ENCODE measurements around the gene KCNG4.
"Not testable (repeated sequence)": the region's sequence is repeated elsewhere in the genome, so short reads cannot be mapped to it uniquely, and the experiment has no call there.

KCNG4 gene

DNA sequence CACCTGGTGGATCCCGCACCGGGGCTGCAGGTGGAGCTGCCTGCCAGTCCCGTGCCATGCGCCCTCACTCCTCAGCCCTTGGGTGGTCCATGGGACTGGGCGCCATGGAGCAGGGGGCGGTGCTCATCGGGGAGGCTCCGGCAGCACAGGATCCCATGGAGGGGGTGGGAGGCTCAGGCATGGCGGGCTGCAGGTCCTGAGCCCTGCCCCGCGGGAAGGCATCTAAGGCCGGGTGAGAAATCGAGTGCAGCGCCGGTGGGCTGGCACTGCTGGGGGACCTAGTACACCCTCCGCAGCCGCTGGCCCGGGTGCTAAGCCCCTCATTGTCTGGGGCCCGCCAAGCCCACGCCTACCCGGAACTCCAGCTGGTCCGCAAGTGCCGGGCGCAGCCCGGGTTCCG is 35.3 kb downstream of the KCNG4 start:
- not testable (repeated sequence) for DNase-seq

DNA sequence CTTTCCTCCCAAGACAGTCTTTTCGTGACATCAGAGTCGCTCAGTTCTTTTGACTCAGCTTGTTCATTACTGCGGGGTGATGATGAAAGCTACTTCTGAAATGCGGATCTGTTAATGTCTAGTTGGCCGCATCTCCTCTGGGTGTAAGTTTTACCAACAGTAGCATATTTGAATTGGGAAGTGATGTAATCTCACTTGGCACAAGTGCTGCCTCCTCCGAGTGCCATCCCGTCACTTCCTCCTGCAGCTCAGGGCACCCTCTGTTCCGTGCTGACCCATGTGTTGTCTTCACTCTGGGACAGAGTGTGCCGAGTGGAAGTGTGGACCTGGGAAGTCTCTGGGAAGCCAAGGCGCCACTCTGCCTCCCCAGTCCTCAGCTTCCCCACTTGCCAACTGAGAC is 40.0 kb downstream of the KCNG4 start:
- peak; percentile 83 for DNase-seq

DNA sequence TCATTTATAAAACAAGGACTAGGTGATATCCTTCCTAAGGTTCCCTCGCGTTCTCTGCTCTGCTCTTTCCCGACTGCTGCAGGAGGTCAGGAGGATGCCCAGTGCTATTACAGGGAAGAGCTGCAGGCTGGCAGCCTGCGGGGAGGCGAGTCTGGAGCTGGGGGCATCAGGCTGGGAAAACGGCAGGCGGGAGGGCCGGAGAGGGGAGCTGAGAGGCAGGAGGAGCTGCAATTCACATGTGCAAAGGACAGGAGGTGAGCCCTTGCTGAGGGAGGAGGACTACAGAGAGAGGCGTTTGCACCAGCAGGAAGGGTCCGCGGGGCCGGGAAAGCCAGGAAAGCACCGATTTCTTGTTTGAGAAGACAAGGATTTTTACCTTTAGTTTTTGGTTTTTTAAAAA is 40.7 kb downstream of the KCNG4 start:
- no peak for DNase-seq

- DNase-seq, result no peak
Observed at GRCh38 chr16:84198401-84198800, 41.4 kb downstream of the KCNG4 start.

DNA sequence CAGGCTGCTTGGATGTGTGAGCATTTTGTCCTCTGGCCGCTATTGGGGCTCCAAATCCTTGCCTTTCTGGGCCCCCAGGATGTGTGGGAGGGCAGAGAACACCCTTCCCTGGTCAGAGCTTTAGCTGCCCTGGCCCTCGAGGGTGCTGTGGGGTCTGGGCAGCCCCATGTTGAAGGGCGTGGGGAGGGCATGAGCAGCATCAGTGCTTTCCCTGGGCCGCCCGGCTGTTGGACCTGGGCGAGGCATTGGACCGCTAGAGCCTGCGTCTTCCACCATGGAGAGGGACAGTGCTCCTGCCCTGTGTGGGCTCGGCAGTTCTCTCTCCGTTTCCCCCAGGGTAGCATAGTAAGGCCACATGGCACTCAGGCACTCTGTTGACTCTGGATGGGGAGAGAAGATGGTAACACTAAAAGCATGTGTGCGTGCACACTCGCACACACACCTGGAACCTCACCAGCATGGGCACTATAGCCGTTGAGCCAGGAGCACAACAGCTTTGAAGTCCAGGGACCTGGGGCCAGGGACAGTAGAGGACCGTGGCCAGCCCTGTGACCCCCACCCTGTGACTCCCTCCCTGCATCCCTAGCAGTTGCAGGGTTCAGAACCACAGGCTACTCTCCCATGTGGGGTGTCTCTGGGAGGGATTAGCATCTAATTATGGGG is 42.2 kb downstream of the KCNG4 start:
- DNase-seq, result no peak

- DNase-seq, result no peak
Observed at GRCh38 chr16:84196727-84197394, 43.0 kb downstream of the KCNG4 start.

DNA sequence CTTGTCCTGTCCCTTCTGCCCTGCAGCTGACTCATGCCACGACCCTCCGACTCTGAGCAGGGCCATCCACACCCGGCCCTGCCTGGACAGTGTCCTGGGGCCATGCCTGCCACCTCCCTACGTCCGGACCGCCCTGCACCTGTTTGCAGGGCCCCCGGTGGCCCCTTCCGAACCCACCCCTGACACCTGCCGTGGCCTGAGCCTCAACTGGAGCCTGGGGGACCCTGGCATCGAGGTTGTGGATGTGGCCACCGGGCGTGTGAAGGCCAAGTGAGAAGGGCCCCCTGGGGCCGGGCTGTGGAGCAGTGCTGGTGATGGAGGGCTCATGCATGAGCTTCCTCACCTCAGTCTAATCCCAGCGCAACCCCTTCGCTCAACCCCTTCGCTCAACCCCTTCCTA is 43.7 kb downstream of the KCNG4 start:
- DNase-seq, result no peak

- no peak for DNase-seq
Observed at GRCh38 chr16:84195201-84196093, 44.4 kb downstream of the KCNG4 start.

GRCh38 chr16:84194470-84195200 is 45.2 kb downstream of the KCNG4 start:
- no peak for DNase-seq

DNA sequence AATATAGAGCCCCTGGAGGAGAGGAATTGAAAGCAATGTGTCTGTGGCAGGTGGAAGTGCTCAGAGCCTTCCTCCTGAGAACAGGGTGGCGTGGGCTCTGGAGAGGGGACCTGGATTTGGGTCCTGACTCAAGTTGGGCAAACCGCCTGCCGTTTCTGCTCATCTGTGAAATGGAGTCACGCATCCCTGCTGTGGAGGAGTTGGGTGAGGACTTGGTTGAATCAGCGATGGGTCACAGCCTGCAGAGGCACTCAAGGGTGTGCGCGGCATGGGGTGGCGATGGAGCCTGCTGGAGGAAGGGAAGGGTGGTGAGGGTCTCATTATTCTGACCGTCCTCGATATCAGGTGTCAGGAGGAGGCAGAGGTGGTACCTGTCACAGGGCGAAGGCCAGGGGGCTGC is 45.8 kb downstream of the KCNG4 start:
- DNase-seq, result no peak

GRCh38 chr16:84193480-84193879 is 46.3 kb downstream of the KCNG4 start:
- no peak for DNase-seq

DNA sequence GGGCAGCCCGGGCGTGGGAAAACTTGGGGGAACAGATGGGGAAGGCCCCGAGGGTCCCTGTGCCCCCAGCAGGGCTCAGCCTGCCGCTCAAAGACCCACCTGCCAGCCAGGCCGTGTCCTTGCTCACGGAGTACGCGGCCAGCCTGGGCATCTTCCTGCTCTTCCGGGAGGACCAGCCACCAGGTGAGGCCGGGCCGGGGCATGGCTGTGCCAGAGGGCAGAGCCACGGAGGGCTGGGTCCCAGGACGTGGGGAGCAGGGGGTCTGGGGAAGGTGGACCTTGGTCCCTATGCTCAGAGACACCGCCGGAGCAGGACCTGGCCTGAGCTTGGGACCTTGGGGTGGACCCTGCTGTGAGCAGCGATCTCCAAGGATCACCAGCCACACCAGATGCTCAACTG is 48.3 kb downstream of the KCNG4 start:
- DNase-seq, result no peak

DNA sequence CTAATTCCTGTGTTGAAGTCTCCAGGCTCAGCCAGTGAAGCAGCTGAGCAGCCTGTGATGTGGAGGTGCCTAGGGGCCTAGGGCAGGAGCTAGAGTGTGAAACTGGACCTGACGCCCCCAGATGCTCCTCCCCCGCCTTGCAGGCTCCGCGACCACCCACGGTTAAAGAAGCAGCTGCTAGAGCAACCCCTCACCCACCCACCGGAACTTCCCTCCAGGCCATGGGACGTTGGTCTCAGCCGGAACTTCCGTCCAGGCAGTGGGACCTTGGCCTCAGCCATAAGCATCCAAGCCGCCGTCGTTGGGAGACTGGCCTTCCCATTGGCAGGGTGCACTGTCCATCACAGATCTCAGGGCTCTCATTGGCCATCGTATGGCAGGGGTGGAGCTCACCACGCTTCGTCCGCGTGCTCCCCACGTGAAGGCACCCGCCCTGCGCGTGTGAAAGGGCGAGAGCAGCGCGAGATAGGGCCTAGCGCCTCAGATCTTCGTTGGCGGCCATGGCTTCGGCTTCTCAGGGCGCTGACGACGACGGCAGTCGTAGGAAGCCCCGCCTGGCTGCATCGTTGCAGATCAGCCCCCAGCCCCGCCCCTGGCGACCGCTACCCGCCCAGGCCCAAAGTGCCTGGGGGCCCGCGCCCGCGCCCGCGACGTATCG is 49.0 kb downstream of the KCNG4 start, which contains the start of gene ADAD2:
Gene ADAD2 (plus strand): TSS at position 427 of the 658 bp plus-strand sequence. CDS start 74 bp downstream, at position 501.
- DNase-seq, result no peak

DNA sequence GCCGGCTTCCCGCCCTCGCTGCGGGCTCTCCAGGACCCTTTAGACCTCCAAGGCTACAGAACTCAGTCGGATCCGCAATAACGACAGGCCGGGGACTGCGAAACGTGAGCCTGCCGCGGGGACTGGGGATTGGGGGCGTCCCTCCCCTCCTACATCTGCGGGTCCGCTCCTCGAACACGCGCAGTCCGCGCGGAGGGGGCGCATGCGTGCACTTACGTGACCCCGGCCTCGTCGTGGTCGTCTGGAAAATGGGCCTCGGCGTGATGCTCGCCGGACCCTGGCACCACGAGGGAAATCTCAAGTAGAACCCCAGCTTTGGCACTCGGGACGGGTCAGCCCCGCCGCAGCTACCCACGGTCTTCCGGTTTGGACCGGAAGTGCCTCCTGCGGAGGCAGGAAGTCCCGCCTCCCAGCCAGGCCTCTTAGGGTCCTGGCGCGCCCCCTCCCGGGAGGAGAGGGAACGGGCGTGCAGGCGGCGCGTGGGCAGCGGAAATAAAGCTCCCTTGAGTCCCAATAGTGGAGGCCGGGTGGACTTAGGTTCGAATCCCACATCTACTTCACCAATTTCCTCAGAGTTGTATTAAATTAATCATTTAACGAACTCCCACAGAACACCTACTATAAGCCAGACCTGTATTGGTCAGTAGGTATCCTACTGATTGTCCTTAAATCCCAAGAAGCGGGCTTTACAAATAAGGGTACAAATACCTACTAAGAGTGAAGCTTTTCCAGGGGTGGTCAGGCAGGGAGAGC is 53.0 kb downstream of the KCNG4 start, which contains the start of gene TAF1C:
Gene TAF1C (minus strand): TSS at position 373 of the 753 bp plus-strand sequence. CDS start 2,069 bp downstream, outside the sequence.
- DNase-seq, result peak; percentile 72

GRCh38 chr16:84184775-84185174 is 55.0 kb downstream of the KCNG4 start:
- DNase-seq, result no peak

- no peak for DNase-seq
Observed at GRCh38 chr16:84183911-84184591, 55.8 kb downstream of the KCNG4 start.

DNA sequence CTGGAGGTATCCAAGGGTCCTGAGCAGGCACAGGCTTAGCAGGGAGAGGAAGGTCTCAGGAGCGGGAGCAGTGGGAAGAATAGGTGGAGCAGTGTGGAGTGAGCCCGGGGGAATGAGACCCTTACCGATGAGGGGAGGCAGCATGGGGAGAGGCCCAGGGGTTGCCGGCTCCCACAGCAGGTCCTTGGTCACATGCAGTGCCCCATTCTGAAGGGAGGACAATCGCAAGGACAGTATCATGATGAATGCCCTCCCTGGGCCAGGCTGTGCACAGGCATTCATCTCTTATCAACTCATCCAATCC is 56.3 kb downstream of the KCNG4 start:
- DNase-seq, result no peak

DNA sequence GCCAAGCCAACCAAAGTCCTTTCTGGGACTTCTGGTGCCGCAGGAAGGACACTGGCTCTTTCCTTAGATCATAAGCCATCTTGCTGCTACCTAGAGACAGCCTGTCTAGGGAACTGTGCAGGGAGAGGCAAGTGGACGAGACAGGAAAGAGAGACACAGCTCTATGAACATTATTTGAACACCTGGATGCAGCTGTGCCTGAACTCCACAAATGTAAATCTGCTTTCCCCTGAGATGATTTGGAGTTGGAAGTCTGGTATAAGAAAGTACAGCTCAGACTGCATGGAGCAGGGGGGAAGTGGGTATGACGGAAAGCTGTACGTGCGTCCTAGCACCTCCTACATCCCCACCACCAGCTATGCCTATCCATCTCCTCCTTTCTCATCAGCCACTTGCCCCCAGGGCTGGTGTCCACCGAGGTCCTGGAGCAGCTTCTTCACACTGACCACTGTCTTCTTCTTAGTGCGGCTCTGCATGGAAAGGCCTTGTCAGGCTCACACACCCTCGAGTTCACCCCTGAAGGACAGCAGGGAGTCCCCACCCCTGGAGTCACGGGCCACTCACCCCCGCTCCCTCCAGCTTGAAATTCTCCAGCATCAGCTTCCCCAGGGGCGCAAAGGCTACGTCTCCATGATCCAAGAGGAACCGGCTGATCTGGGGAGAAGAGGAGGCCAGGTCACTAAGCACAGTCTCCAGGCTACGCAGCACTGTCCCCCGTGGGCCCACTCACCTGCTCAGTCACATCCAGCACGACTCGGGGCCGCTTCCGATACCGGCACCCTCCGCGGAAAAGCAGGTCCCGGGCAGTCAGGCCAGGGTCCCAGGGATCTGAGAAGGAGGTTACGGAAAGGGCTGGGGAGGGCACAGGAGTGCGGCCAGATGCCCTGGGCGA is 56.9 kb downstream of the KCNG4 start:
- DNase-seq, result no peak

DNA sequence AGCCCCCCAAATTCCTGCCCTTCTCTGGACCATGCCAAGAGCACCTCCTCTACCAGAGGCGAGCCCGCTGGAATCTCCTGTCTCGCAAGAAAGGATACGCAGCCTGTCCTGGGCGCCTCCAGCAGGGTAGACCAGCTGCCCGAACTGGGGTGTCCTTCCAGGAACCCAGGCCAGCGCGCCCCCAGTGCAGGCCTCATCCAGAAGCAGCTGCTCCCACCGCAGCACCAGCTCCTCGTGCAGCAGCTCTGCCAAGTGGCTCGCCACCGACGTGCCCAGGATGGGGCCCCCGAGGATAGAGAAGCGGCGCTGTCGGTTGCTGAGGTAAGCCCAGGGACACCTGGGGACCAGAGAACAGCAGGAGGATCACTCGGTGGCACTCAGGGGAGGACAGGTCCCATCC is 57.7 kb downstream of the KCNG4 start:
- no peak for DNase-seq

All from GF-D8 (cell line).